HCT116 (cell line): ENCODE data around the gene TMEM145. TPM values are rescaled to one million over a fixed set of nuclear protein-coding genes. Genes with fewer than 3 reads are reported as not detected.

Experiments
- ATAC-seq: fragments of 200-7000 bp; cut with Tn5 transposase; 2 replicates; pipeline ENCODE4 v1.9.1; 2020; ENCODE audit warnings: mild to moderate bottlenecking, moderate library complexity
- BruUV-seq: library from RNA; stranded (reverse); fragments of 400-500 nt; replicated peaks from 2 replicates; lab custom pipeline; 2021; lab: Mats Ljungman, UMichigan
- CTCF ChIA-PET: fragments of 300-600 bp; sonication (Branson Sonifier 250); formaldehyde crosslinking; loops from one replicate; lab custom pipeline; 2021; ENCODE audit warnings: antibody characterized with exemption; lab: Charles Lee
- POLR2A ChIA-PET: fragments of 300-600, 350-600 bp; sonication (Branson Sonifier 250); formaldehyde crosslinking; loops from one replicate; lab custom pipeline; 2021; ENCODE audit warnings: antibody characterized with exemption; lab: Charles Lee
- RAD21 ChIA-PET, 2 experiments: fragments of 300-600 bp; sonication (Branson Sonifier 250); formaldehyde crosslinking; loops; one replicate each; lab custom pipeline; 2023; ENCODE audit warnings: low total read pairs in 2 of 2; ENCODE audit not compliant: uncharacterized antibody in 2 of 2, unreplicated experiment in 2 of 2, low non-redundant PET in 1 of 2; lab: Charles Lee
- DNase-seq: peaks from one replicate; pipeline ENCODE4 v3.0.0-alpha.2; 2010; ENCODE audit warnings: low read depth, low spot score
- H2AFZ ChIP-seq: fragments of 200-600 bp; shearing (Covaris generic), sonication (generic); 2 replicates; pipeline ENCODE4 v1.6.1; 2017; ENCODE audit warnings: low read depth, mixed run types, mixed read lengths, antibody characterized with exemption, low read length; ENCODE audit not compliant: poor library complexity, severe bottlenecking
- H3K27ac ChIP-seq: 2 replicates; pipeline ENCODE4 v1.5.1; 2012; ENCODE audit warnings: low read depth, low read length
- H3K27me3 ChIP-seq: fragments of 200-600 bp; sonication (generic); 2 replicates; pipeline ENCODE4 v1.6.1; 2016; ENCODE audit warnings: mixed run types, low read length, mixed read lengths; ENCODE audit not compliant: insufficient read depth
- H3K36me3 ChIP-seq, 2 experiments: fragments of 200-500 bp in 1 of 2; fragments of 200-600 bp in 1 of 2; sonication (Bioruptor generic) in 1 of 2; sonication (generic) in 1 of 2; 2 replicates each; pipeline versions ENCODE4 v1.5.1 to v1.6.1; 2014 to 2016; ENCODE audit warnings: low read length in 2 of 2, inconsistent platforms in 1 of 2, mixed read lengths in 1 of 2, mixed run types in 1 of 2; ENCODE audit not compliant: insufficient read depth in 2 of 2, control insufficient read depth in 1 of 2
- H3K4me1 ChIP-seq, 2 experiments: fragments of 200-600 bp in 1 of 2; sonication (generic) in 1 of 2; 2 replicates each; pipeline versions ENCODE4 v1.5.1 to v1.6.1; 2012 to 2017; ENCODE audit warnings: low read length in 2 of 2, inconsistent platforms in 1 of 2, mild to moderate bottlenecking in 1 of 2, mixed read lengths in 1 of 2, mixed run types in 1 of 2, moderate library complexity in 1 of 2; ENCODE audit not compliant: insufficient read depth in 2 of 2, control insufficient read depth in 1 of 2
- H3K4me2 ChIP-seq: fragments of 200-600 bp; sonication (generic); 2 replicates; pipeline ENCODE4 v1.6.1; 2017; ENCODE audit warnings: mixed run types, low read length, mixed read lengths
- H3K4me3 ChIP-seq, 2 experiments: fragments of 200-600 bp in 1 of 2; sonication (generic) in 1 of 2; replicated peaks in 1 of 2; 2 replicates each; pipeline ENCODE4 v1.5.1; 2011 to 2016; ENCODE audit warnings: low read length in 2 of 2, control low read depth in 1 of 2, low read depth in 1 of 2, mild to moderate bottlenecking in 1 of 2, mixed read lengths in 1 of 2, mixed run types in 1 of 2
- H3K79me2 ChIP-seq: fragments of 200-600 bp; sonication (generic); 2 replicates; pipeline ENCODE4 v1.6.1; 2017; ENCODE audit warnings: mild to moderate bottlenecking, mixed run types, low read length, moderate library complexity, mixed read lengths; ENCODE audit not compliant: insufficient read depth
- H3K9ac ChIP-seq: fragments of 200-600 bp; sonication (generic); 2 replicates; pipeline ENCODE4 v1.6.1; 2016; ENCODE audit warnings: low read length, mixed read lengths
- H3K9me2 ChIP-seq: fragments of 200-600 bp; sonication (generic), shearing (Covaris generic); 2 replicates; pipeline ENCODE4 v1.6.1; 2017; ENCODE audit warnings: mixed run types, mild to moderate bottlenecking, moderate library complexity; ENCODE audit not compliant: insufficient read depth
- H3K9me3 ChIP-seq, 2 experiments: fragments of 200-500 bp in 1 of 2; fragments of 200-600 bp in 1 of 2; sonication (Bioruptor generic) in 1 of 2; sonication (generic) in 1 of 2; 2 replicates each; pipeline ENCODE4 v1.6.1; 2014 to 2017; ENCODE audit warnings: low read length in 2 of 2, mixed read lengths in 2 of 2, inconsistent platforms in 1 of 2, low read depth in 1 of 2, mild to moderate bottlenecking in 1 of 2, mixed run types in 1 of 2, moderate library complexity in 1 of 2; ENCODE audit not compliant: control insufficient read depth in 1 of 2, insufficient read depth in 1 of 2
- H4K20me1 ChIP-seq: fragments of 200-600 bp; sonication (generic), shearing (Covaris generic); 2 replicates; pipeline ENCODE4 v1.6.1; 2017; ENCODE audit warnings: mixed run types, mild to moderate bottlenecking, moderate library complexity; ENCODE audit not compliant: insufficient read depth
- CBX3 ChIP-seq: IDR thresholded peaks from 2 replicates; pipeline ENCODE4 v1.6.1; 2012; ENCODE audit warnings: low read depth
- EGR1 ChIP-seq: IDR thresholded peaks from 2 replicates; pipeline ENCODE4 v1.6.1; 2012; ENCODE audit warnings: low read depth
- ELF1 ChIP-seq: IDR thresholded peaks from 2 replicates; pipeline ENCODE4 v1.6.1; 2012; ENCODE audit warnings: low read depth, borderline replicate concordance
- EZH2phosphoT487 ChIP-seq: fragments of 200-600 bp; IDR thresholded peaks from 2 replicates; pipeline ENCODE4 v1.6.1; 2018; ENCODE audit warnings: antibody characterized with exemption, borderline replicate concordance
- POLR2AphosphoS5 ChIP-seq: IDR thresholded peaks from 2 replicates; pipeline ENCODE4 v1.6.1; 2011; ENCODE audit warnings: mild to moderate bottlenecking, low read depth, low read length, moderate library complexity
- RAD21 ChIP-seq: IDR thresholded peaks from 2 replicates; pipeline ENCODE4 v1.6.1; 2012; ENCODE audit warnings: low read depth, mild to moderate bottlenecking
- SIN3A ChIP-seq: IDR thresholded peaks from 2 replicates; pipeline ENCODE4 v1.6.1; 2012; ENCODE audit warnings: low read depth
- SP1 ChIP-seq: IDR thresholded peaks from 2 replicates; pipeline ENCODE4 v1.6.1; 2012; ENCODE audit warnings: low read depth
- TCF7L2 ChIP-seq: IDR thresholded peaks from 2 replicates; pipeline ENCODE4 v1.7.0; 2011; ENCODE audit warnings: borderline replicate concordance, inconsistent platforms; ENCODE audit not compliant: insufficient read depth, insufficient read length; ENCODE audit errors: extremely low read depth
- YY1 ChIP-seq: IDR thresholded peaks from 2 replicates; pipeline ENCODE4 v1.6.1; 2011; ENCODE audit warnings: low read length, low read depth, moderate library complexity, mild to moderate bottlenecking; ENCODE audit not compliant: insufficient replicate concordance; ENCODE audit errors: extremely low read depth
- ZBTB33 ChIP-seq: IDR thresholded peaks from 2 replicates; pipeline ENCODE4 v1.6.1; 2011; ENCODE audit warnings: mild to moderate bottlenecking, low read length, moderate library complexity; ENCODE audit not compliant: insufficient replicate concordance; ENCODE audit errors: extremely low read depth
- ZFX ChIP-seq: fragments of 450-650 bp; IDR thresholded peaks from 2 replicates; pipeline ENCODE4 v1.6.1; 2017
- ZNF274 ChIP-seq: fragments of 200-500 bp; sonication (Bioruptor generic); IDR thresholded peaks from 2 replicates; pipeline ENCODE4 v1.6.1; 2014; ENCODE audit warnings: mild to moderate bottlenecking, low read depth, low read length, inconsistent platforms
- intact Hi-C: fragments of 100-400 bp; cut with micrococcal nuclease; formaldehyde crosslinking; loops from 2 replicates; pipeline ENCODE4 v1.10.0; 2022
- total RNA-seq: library from RNA; stranded (reverse); gene quantifications from one replicate; pipeline ENCODE4 v1.2.1, GENCODE V29; 2021; ENCODE audit not compliant: unreplicated experiment
- TF ChIP-seq, protein P1 (sequence below), 3 experiments: fragments of 200-600 bp in 1 of 3; sonication (generic) in 1 of 3; IDR thresholded peaks in 2 of 3; conservative IDR thresholded peaks in 1 of 3; 2 replicates each; pipeline ENCODE4 v1.5.1; 2012 to 2017; ENCODE audit warnings: low read depth in 2 of 3, low read length in 2 of 3, antibody characterized with exemption in 1 of 3, borderline replicate concordance in 1 of 3, control low read depth in 1 of 3, mild to moderate bottlenecking in 1 of 3, mixed read lengths in 1 of 3, mixed run types in 1 of 3, moderate library complexity in 1 of 3; ENCODE audit not compliant: insufficient read depth in 1 of 3
- TF ChIP-seq, protein P2 (sequence below): IDR thresholded peaks from 2 replicates; pipeline ENCODE4 v1.6.1; 2012

TMEM145 gene
- total RNA-seq, 1 experiment from 2014 or later, result 7.2 TPM

GRCh38 chr19:42267644-42268141 lies 45.4 kb upstream of the TMEM145 start:
- intact Hi-C loops, result loop anchor here (1.0 kb wide), 1 partner anchor 9 kb away; no protein-coding TSS in a partner anchor
- Histone ChIP-seq H2AFZ (peak overlapping the region; percentile 64), H3K27ac (peak overlapping the region; percentile 72), H3K27me3 (no peaks in the 10 kb centered on the region), H3K4me3 (peak overlapping the region; percentile 41 to 74), H3K9me3 (no peaks in the 10 kb centered on the region), H4K20me1 (no peaks in the 10 kb centered on the region), H3K9ac (peak overlapping the region; percentile 74), H3K79me2 (peaks cover 16% of the 10 kb centered on the region), H3K4me2 (peak overlapping the region; percentile 93), H3K36me3 (no peaks in the 10 kb centered on the region), H3K9me2 (no peaks in the 10 kb centered on the region), H3K4me1 (peaks cover 23 to 32% of the 10 kb centered on the region in 2 experiments)
- ChIA-PET POLR2A (no interaction called here), RAD21 (no interaction called here), CTCF (interaction anchor here (1.2 kb wide), 1 partner anchor 23 kb away, joined by 3 read pairs; no protein-coding TSS in a partner anchor)
- DNase-seq (no peak), ATAC-seq (no peak)
- TF ChIP-seq POLR2AphosphoS5 (no peak), RAD21 (no peak), SIN3A (no peak), TCF7L2 (no peak), ZNF274 (no peak), SP1 (no peak), ZFX (no peak), EGR1 (no peak), CBX3 (no peak), EZH2phosphoT487 (no peak)
- TSS peak; percentile 96 for BruUV-seq

DNA sequence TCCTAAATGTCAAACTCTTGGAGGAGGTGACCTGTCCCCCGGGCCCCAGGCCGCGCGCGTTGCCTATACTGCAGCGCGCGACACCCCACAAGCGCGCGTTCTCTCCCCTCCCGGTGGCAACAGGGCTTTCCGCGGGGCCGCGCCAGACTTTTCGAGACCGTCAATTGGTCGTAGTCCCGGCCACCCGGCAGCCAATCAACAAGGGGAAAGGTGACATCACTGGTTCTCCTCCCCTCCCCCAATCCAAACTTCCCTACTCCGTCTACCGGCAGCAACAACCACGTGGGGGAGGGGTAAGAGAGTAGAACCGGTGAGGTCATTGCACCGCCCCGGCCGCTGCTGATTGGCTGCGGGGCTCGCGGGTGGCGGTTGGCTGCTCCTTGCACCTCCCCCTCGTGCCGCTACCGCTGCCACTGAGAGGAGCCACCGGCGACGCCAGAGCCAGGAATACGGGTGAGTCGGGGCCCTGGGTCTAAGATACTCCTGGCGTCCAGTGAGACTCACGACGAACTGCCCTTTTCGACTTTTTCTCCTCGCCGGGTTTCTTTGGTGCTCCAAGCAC lies 44.9 kb upstream of the TMEM145 start:
- TF ChIP-seq, protein P1, sequence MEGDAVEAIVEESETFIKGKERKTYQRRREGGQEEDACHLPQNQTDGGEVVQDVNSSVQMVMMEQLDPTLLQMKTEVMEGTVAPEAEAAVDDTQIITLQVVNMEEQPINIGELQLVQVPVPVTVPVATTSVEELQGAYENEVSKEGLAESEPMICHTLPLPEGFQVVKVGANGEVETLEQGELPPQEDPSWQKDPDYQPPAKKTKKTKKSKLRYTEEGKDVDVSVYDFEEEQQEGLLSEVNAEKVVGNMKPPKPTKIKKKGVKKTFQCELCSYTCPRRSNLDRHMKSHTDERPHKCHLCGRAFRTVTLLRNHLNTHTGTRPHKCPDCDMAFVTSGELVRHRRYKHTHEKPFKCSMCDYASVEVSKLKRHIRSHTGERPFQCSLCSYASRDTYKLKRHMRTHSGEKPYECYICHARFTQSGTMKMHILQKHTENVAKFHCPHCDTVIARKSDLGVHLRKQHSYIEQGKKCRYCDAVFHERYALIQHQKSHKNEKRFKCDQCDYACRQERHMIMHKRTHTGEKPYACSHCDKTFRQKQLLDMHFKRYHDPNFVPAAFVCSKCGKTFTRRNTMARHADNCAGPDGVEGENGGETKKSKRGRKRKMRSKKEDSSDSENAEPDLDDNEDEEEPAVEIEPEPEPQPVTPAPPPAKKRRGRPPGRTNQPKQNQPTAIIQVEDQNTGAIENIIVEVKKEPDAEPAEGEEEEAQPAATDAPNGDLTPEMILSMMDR (IDR thresholded peaks at IDR 0.05 in 2 of 3, conservative IDR thresholded peaks at IDR 0.05 in 1 of 3; ENCODE audit: borderline replicate concordance in 1 of 3, insufficient read depth in 1 of 3, low read depth in 2 of 3, low read length in 2 of 3), result no peak
- TF ChIP-seq ZFX, result no peak
- TF ChIP-seq, protein P2, sequence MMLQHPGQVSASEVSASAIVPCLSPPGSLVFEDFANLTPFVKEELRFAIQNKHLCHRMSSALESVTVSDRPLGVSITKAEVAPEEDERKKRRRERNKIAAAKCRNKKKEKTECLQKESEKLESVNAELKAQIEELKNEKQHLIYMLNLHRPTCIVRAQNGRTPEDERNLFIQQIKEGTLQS, result no peak
- no peak for TF ChIP-seq CBX3
- peak; percentile 31 for TF ChIP-seq ZBTB33
- no peak for TF ChIP-seq YY1
- TF ChIP-seq ELF1, result no peak
- peak; percentile 66 for TF ChIP-seq POLR2AphosphoS5
- Histone ChIP-seq H3K9me3 (no peaks in the 10 kb centered on the region), H4K20me1 (no peaks in the 10 kb centered on the region), H3K9me2 (no peaks in the 10 kb centered on the region), H3K27me3 (no peaks in the 10 kb centered on the region), H3K79me2 (peaks cover 16% of the 10 kb centered on the region), H3K4me1 (peaks cover 23 to 32% of the 10 kb centered on the region in 2 experiments), H3K9ac (peak overlapping the region; percentile 74), H3K4me2 (peak overlapping the region; percentile 93), H3K4me3 (peak overlapping the region; percentile 74 to 80), H2AFZ (peak overlapping the region; percentile 64), H3K36me3 (no peaks in the 10 kb centered on the region), H3K27ac (peak overlapping the region; percentile 72)
- ATAC-seq (peak; percentile 77), DNase-seq (peak; percentile 98)
- ChIA-PET RAD21 (no interaction called here), CTCF (no interaction called here), POLR2A (no interaction called here)
- intact Hi-C loops, result loop anchor here (1.0 kb wide), 1 partner anchor 10 kb away; no protein-coding TSS in a partner anchor
- BruUV-seq, result no TSS peak
